8988T (cell line): ENCODE measurements around the gene SLC25A1.
A peak's percentile ranks its signal among the peaks of the same experiment; 100 is the strongest.
"Not testable (repeated sequence)": the region's sequence is repeated elsewhere in the genome, so short reads cannot be mapped to it uniquely, and the experiment has no call there.

Experiments
- DNase-seq: peaks from one replicate; pipeline ENCODE4 v3.0.0; 2011

Gene SLC25A1

DNA sequence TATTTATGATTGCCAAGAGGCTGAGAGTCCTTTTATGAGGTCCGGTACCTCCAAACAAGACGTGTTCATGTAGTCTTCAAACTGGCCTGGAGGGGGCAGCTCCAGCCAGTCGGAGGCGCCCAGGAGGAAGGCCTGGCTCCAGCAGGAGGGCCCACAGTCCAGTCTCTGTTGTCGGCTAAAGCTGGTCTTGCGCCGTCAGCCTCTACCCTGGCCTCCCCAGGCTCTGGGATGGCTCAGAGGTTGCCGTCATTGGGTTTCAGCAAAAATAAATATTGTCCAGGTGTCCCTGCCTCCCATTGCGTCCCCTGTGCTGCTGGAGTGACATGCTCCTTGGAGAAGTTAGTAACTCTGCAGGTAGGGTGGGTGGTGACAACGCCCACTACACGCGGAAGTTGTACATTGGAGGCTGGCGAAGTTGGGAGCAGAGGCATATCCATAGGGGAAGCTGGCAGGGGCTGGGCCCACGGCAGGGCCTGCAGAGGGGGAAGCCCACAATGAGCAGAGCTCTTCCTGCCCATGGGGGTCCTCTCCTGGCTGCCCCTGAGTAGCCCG lies 1.0 kb upstream of the SLC25A1 start:
- DNase-seq, result peak; percentile 68

DNA sequence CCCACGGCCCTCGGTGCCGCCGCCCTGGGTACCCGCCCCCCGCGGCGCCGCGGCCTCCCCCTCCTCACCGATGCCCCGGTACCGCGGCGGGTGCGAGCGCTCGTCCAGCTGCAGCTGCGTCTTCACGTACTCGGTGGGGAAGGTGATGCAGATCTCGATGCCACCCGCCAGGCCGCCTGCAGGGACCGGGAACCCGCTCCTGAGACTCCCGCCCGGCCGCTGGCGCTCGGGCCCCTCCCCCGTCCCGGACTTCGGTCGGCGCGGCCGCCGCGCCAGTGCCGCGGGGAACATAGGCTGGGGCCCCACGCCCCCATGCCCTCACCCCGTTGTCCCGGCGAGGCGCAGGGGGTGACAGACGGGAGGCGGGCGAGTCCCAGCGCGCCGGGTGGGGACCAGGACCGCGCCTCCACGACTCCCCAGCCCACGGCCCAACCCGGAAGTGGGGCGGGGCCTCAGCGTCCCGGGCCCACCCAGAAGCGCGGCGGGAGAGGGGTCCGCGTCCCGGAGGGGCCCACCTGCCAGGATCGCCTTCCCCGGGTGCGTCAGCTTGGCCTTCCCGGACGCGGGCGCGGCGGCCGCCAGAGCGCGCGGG lies 375 bp downstream of the SLC25A1 start:
- no peak for DNase-seq

DNA sequence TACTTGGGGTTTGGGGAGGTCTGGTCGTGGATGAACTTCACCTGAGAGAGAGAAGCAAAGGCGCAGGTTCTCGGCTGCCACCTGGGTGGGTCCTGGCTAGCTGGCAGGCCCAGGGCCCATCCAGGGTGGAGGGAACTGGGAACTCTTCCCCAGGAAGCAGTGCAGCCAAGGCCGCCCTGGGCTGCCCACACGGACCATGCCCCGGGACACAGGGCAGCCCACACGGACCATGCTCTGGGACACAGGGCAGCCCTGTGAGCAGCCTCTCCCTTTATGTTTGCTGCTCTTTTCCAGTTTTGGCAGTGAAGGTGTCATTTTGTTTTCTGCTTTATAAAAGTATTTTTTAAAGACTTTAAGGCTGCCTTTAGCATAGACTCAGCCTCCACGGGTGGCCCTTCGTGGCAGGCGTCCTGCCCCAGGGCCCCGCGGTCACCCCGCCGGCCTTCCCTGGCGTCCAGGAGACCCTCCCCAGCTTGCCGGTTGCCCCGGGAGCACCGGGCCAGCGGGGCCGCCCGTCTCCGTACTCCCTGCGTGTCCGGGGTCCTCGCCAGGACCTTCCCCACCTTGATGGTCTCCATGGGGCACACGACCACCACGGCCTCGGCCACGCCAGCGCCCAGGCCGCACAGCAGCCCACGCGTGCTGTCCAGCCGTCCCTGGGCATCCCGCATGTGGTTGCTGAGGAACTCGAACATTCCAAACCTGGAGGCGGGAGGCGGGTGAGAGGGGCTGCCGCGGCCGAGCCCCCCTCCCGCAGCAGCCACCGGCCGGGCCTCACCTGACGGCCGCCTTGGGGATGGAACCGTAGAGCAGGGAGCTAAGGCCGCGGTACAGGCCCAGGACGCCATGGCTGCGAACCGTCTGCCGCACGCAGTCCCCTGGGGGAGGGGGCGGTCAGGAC lies 1.1 kb downstream of the SLC25A1 start:
- no peak for DNase-seq

DNA sequence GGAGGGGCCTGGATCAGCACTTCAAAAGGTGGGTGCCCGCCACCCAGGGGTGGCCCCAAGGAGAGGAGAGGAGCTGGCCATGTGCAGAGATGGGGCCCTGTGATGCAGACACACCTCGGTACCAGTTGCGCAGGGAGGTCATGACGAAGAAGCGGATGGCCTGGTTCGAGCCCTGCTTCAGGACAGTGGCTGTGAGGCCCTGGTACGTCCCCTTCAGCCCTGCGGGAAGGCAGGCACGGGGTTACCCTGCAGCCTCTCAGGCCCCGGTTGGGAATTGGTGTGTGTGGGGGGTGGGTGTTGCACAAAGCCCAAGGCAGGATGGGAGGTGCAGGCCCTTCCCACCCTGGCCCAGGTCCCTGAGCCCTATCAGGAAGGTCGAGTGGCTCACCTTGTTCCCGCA lies 1.8 kb downstream of the SLC25A1 start:
- DNase-seq, result no peak

DNA sequence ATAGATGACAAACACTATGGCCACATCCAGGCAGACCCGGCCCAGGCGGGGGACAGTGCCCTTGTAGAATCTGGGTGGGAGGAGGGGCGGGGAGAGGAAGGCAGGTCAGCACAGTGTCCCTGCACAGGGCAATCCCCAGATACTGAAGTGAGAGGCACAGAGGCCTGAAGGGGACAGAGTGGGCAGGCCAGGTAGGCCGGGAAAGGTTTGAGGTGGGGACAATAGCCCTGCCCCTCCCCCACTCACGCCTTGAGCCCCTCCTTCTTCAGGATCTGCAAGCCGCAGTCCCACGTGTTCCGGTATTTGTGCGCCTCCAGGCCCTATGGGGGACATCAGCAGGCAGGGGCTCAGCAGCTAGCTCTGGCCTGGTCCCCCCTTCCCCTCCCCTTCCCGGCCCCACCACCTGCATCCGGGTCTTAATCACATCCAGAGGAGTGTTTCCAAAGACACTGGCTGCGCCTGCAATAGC lies 2.3 kb downstream of the SLC25A1 start:
- no peak for DNase-seq

DNA sequence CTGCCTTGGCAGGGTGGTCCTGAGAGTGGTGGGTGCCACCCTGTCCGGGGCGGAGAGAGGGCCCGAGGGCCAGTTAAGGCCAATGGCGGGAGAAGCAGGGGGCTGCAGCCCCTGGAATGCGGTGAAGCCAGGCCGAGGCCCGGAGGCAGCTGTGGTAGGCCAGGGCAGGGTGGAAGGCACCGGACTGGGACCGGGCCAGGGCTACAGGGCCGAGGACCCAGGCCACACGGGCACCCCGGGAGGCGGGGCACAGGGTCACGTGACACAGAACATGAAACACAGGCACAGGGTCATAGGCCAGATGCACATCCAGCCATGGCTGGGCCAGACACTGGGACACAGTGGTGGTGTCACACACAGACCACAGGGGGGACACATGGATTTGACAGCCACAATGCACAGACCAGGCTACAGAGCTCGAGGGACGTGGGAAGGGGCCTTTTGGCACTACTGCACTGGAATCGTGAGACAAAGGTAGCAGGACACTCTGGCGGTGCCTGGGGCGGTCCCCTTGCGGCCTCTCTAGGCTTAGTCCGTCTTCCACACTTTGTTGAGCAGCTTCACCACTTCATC lies 2.8 kb downstream of the SLC25A1 start:
- DNase-seq, result no peak

DNA sequence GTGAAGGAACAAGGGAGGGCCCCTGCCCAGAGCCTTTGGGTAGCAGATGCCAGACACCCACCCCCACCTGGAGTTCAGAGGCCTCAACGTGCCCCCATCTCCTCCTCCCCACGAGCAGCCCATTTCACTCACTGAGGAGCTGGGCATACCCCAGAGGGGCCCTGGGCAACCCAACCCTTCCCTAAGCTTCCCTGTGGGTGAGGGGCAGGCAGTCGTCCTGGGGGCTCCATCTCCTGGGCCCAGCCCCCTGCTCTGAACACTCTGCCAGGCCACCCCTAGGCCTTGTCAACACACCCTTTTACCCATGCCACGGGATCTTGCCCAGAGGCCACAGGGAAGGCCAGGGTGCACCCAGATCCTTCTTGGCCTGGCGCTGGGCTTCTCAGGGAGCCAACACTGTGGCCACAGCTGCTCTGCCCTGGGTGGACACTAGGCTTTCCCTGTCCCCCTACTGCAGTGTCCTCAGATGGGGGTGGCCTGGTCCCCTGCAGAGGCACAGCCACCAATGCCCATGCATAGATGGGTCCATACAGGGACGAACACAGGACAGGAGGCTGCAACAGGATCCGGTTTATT lies 3.4 kb downstream of the SLC25A1 start:
- DNase-seq, result no peak

DNA sequence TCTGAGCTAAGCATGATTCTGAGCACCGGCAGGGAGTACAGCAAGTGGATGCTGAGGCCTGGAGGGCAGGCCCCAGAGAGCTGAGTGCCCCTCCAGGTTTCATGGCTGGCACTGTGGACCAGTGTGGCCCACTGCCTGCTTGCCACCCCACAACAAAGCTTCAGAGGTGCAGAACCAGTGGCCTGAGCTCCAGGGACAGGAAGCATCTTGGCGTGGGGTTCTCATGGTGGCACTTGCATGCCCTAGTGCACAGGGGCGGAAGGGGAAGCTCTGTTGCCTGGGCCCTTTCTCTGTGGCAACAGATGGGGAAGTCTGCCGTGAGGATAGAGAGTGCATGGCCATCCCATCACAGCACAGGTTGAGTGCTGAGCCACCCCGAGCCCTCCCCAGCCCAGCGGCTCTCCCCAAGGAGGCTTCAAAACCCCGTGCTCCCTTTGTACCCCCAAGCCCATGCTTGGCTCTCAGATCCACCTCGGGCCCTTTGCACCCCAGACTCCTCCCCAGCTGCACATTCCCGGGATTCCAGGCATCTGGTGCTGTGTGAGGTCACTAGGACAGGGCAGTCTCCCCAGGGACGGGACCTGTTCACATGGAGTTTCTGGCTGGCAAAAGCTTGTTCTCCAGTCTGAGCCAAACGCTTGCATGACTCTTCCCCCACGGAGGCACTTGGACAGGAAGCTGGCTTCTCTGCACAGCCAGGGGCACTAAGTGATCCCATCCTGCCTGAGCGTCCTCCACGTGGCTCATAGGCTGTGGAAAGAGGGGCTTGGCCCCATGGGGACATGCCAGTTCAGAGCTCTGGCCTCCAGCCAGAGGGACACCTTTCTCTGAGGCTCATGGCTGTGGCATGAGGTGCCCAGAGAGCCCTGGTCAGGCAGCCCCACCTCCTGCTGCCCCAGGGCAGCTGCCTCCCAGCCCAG lies 4.2 kb downstream of the SLC25A1 start:
- no peak for DNase-seq

DNA sequence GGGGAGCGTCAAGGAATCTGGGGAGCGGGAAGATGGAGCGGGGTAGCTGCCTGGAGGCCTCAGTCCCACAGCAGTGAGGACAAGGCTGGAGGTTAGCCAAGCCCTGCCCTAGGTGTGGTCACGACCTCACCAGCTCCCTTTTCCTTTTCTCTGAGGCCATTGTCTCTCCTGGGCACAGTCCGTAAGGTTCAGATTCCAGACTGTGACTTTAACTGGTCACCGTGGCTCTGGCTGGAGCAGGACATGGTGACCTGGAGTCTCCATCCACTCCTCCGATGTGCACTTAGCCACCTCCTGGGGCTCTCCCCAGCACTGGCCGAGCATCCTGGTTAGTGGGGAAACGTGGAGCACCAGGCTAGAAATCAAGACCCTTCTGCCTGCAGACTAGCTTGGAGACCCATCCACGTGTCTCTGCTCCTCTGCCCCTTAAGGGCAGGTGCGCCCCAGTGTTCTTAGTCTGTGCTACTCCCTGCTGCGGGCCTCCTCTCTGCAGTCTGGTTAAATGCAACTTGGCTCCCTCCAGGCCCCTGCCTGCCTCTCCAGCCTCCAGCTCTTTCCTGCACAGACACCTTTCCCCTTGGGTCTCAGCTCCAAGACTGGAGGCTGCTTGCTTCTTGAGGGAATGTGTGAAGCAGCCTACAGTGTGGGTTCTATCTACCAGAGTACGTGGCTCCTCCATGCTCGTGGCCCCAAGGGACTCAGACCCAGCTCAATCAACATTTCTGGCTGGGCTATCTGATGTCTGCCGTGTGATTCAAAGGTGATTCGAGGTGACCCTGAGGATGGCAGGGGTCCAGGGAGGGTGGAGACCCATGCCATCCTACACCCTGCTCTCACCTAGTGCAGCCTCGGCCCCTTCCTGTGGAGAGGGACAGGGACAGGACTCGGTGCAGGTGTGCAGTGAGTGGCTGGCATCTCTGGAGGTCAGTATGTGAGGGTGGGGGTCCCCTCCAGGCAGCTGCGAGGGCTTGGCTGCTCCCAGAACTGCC lies 5.2 kb downstream of the SLC25A1 start:
- DNase-seq, result no peak

DNA sequence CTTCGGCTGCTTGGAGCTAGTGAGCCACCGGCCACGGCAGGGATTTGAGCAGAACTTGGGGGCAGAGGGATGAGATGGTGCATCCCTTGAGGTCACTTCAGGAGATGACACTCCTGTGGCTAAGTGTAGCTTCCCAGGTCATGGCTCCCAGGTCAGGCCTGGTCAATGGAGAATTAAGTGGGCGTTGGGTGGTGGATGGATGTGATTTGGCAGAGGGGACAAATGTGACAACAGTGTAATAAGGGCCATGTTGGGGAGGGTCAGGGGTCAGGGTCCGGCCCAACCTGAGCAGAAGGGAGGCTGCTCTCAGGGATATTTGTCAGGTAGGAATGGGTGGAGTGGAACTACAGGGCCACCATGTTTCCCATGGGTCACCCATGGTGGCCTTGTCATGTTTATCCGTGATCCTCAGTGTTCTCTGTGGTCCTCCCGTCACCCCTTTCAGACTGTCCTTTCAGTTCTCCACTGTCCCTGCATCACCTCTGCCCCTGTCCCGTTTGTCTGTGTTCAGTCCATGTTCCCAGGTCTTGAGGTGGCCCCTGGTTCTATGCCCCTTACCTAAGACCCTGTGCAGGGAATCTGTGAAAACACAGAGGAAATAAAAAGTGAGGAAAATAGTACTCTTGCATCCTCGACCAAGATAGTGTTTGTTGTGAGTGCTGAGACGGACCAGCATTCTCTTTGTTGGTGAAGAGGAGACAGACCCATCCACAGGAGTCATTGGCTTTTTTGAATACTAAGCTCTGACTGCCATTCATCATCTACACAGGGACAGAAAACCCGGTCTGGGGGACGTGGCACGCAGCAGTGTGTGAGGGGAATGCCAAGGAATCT lies 6.1 kb downstream of the SLC25A1 start:
- no peak for DNase-seq

DNA sequence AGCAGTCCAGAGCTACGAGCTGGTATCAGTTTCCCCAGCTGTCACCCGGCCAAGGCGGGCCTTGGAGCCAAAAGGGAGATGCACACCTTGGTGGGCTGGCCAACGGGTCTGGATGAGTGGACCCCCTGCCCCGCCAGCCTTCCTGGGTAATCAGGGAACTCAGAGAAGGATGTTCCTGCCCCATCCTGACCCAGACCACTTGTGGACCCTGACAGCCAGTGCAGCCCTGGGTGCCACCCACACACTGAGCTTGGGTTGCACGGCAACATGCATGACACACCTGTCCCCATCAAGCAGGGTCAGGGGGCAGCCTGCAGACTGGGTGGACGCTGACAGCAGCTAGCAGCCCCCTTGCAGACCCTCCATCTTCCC lies 8.6 kb downstream of the SLC25A1 start:
- DNase-seq, result no peak

DNA sequence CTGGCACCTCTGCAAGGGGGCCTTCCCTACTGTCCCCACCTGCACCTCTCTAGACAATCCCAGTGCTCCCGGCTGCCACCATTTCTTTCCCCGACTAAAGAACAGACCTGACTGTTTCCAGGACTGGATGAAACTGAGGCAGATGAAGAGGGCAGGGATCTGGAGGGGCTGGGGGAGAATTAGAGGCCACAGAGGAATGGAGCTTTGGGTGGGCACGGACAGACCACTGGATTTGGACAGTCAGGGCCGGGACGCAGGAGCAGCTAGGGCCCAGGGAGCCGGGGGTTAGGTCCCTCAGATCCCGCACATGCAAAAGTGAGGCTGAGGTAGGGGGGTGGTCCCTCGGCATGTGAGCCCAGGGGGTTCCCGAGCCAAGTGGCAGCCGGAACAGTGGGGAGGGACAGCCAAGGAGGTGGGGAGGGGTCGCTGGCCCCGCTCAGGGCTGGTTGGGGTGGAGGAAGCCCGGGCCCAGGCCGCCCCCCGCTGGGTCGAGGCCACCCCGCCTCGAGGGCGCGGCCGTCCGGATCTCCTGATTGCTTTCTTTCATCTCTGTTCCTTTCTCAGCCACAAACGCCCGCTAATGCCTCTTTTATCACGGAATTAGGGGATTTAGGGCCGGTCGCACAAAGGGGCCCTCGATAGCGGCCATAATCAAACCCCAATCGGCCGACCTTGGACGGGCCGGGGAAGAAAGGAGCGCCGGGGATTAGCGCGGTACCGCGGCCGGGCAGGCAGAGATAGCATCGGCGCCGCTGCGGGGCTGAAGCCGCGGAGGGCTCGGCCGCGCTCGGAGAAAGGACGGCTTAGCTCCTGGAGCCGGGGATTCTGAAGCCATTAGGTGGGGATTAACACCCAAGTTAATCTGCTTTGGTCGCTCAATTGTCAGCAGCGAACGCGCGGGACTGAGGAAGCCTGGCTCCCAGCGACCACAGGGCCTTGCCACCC lies 9.3 kb downstream of the SLC25A1 start:
- no peak for DNase-seq

DNA sequence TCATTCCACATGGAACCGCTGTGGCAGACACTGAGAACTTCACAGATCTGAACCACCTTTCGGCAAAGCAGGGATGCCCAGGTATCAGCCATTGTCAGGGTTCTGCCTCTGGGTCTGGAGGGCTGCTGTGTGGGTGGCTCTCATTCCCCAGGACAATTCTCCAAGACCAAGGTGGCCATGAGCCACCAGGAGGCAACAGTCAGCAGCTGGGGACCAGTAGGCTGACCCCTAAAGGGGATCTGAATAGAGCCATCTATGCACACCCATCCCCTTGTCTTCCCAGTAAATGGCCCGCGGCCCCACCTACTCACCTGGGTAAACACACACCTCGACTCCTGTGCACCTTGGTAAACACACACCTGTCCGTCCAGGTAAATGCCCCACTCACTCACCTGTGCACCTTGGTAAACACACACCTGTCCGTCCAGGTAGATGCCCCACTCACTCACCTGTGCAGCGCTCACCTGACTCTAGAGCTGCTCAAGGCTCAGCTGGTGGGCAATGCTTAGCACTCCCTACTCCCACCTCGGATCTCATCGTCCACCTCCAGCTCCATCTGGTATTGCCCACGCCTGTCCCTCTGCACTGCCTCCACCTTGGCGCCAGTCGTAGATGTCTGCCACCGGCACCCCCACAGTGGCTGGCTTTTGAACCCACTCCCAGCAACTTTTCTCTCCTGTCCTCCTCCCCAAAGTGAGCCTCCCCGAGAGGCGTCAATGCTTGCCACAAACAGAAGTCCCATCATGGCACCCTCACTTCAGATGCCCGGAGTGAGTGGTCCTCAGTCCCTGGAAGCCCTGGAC lies 10.2 kb downstream of the SLC25A1 start:
- no peak for DNase-seq

DNA sequence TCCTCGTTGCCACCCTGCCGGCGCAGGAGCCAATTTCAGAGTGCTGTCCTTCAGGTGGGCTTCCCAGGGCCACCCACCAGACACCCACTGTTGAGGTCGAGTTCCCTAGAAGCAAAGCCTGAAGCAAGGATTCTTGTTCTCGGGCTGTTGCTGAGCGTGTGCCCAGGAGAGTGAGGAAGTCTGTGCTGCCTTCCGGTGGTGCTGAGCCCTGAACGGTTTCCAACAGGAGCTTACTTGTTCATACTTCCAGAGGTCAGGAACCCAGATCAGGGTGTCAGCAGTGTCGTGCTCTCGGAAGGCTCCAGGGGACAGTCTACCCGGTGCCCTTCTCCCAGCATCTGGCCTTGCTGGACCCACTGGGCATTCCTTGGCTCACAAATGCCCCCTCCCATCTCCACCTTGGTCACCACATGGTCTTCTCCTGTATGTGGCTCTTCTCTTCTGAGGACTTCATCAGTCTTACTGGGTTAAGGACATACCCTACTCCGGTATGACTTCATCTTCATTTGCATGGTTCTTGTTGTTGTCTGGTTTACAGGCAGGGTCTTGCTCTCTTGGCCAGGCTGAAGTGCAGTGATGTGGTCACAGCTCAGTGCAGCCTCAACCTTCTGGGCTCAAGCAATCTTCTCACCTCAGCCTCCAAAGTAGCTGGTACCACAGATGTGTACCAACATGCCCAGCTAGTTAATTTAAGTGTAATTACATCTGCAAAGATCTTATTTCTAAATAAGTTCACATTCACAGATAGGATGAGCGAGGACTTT lies 11.2 kb downstream of the SLC25A1 start:
- DNase-seq, result no peak

DNA sequence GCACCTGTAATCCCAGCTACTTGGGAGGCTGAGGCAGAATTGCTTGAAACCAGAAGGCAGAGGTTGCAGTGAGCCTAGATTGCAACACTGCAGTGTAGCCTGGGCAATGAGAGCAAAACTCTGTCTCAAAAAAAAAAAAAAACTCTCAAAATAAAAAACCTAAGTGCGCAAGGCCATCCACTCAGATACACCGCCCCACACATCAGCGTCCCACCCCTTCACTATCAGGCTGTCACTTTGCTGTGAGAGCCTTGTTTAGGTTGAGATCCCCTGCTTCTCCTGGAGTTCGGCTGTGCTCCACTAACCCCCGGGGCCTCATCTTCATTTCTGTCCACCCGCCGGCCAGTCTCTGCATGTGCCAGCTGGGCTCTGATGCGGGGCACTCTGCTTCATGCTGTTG lies 12.1 kb downstream of the SLC25A1 start:
- no peak for DNase-seq

DNA sequence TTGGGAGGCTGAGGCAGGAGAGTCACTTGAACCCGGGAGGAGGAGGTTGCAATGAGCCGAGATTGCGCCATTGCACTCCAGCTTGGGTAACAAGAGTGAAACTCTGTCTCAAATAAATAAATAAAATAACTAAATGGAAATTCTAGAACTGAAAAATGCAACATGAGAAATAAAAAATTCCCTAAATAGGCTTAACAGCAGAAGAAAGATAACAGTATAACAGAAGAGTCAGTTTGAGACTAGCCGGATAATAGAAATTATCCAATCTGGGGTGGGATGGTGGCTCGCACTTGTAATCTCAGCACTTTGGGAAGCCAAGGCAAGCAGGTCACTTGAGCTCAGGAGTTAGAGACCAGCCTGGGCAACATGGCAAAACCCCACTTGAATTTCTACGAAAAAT lies 14.1 kb downstream of the SLC25A1 start:
- no peak for DNase-seq

DNA sequence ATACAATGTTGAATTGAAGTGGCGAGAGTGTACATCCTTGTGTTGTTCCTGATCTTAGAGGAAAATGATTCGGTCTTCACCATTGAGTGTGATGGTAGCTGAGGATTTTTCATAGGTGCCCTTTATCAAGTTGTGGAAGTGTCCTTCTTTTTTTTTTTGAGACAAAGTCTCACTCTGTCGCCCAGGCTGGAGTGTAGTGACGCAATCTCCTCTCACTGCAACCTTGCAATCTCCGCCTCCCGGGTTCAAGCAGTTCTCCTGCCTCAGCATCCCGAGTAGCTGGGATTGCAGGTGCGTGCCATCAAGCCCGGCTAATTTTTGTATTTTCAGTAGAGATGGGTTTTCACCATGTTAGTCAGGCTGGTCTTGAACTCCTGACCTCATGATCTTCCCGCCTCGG lies 19.9 kb downstream of the SLC25A1 start:
- not testable (repeated sequence) for DNase-seq
